Heart right ventricle (tissue), 16 donors: Measurements from ENCODE around the gene TRA2A. TPM values are rescaled to one million over a fixed set of nuclear protein-coding genes. Genes with fewer than 3 reads are reported as not detected.
A peak's percentile ranks its signal among the peaks of the same experiment; 100 is the strongest.

Experiments used
- ATAC-seq, 8 donors: fragments of 200-7000 bp; cut with Tn5 transposase; one replicate each; pipeline ENCODE4 v1.9.1; 2020; ENCODE audit warnings: mild to moderate bottlenecking in 8 of 8, moderate library complexity in 8 of 8, moderate number of reproducible peaks in 1 of 8
- DNase-seq, 2 donors: peaks; one replicate each; pipeline ENCODE4 v3.0.0-alpha.2; 2020
- H3K27ac ChIP-seq, 10 donors: fragments of 200-600 bp; sonication (generic) in 2 of 10; one replicate each; pipeline versions ENCODE4 v1.5.0 to v1.8.0; 2020 to 2022; ENCODE audit warnings: mild to moderate bottlenecking in 3 of 10
- H3K27me3 ChIP-seq, 7 donors: fragments of 200-600 bp; one replicate each; pipeline ENCODE4 v1.8.0; 2021 to 2022; ENCODE audit warnings: mild to moderate bottlenecking in 2 of 7
- H3K36me3 ChIP-seq, 9 donors: fragments of 200-600 bp; sonication (generic) in 1 of 9; one replicate each; pipeline versions ENCODE4 v1.5.0 to v1.8.0; 2020 to 2022; ENCODE audit warnings: mild to moderate bottlenecking in 2 of 9
- H3K4me1 ChIP-seq, 9 donors: fragments of 200-600 bp; sonication (generic) in 1 of 9; one replicate each; pipeline versions ENCODE4 v1.5.0 to v1.8.0; 2020 to 2022; ENCODE audit warnings: mild to moderate bottlenecking in 4 of 9
- H3K4me3 ChIP-seq, 10 donors: fragments of 200-600 bp; sonication (generic) in 2 of 10; one replicate each; pipeline versions ENCODE4 v1.5.0 to v1.8.0; 2020 to 2022; ENCODE audit warnings: mild to moderate bottlenecking in 7 of 10, moderate library complexity in 2 of 10
- H3K9me3 ChIP-seq, 11 donors: fragments of 200-600 bp in 10 of 11; sonication (generic) in 2 of 11; one replicate each; pipeline versions ENCODE4 v1.5.0 to v1.8.0; 2013 to 2022; ENCODE audit warnings: mild to moderate bottlenecking in 2 of 11, control low read depth in 1 of 11, moderate library complexity in 1 of 11
- CTCF ChIP-seq, 9 donors: fragments of 200-600 bp; sonication (generic) in 2 of 9; IDR thresholded peaks; one replicate each; pipeline versions ENCODE4 v1.5.0 to v1.8.0; 2021 to 2022; ENCODE audit warnings: antibody characterized with exemption in 9 of 9, mild to moderate bottlenecking in 5 of 9, moderate library complexity in 1 of 9
- WGBS, 2 donors: extraction: QIAGEN DNeasy Blood & Tissue Kit; methylation state at CpG; one replicate each; pipeline ENCODE4 v1.1.7; 2013; ENCODE audit warnings: inconsistent platforms in 1 of 2; 5-methylcytosine and 5-hydroxymethylcytosine counted together
- intact Hi-C, 10 donors: fragments of 100-400 bp; cut with DNase I; formaldehyde crosslinking; loops; one replicate each; pipeline versions ENCODE4 v1.11.1 to v1.14.2; 2022
- polyA plus RNA-seq, 2 donors: library from polyadenylated mRNA; stranded (reverse); fragments of 200-250 nt; gene quantifications; one replicate each; pipeline ENCODE4 v1.2.3, GENCODE V29; 2013
- total RNA-seq, 10 donors: library from RNA; stranded (reverse); fragmentation: NEBNext Ultra II Directional in 3 of 10; extraction: Animal tissue kit (Norgen Biotek cat#: 25700) in 3 of 10; gene quantifications; one replicate each; pipeline versions ENCODE4 v1.2.1 to v1.2.4, GENCODE V29; 2021 to 2023
- donor health status: Arrhythmogenic right ventricular cardiomyopathy.
- donor health status: ischemic (EF 13 %, LVEDD 7.1; RV severe dilation, severe dysfunction).
- donor health status: healthy with polysubstance abuse.
- donor health status: DM: no; HTN: yes; CAD: no.
- donor health status: DM: no; HTN: no; CAD: no.
- donor health status: ischemic (EF 25% LVEDD 6.9; RV normal size, moderate dysfunction).
- donor health status: ischemic (EF 25% LVEDD 5.7; RV mildly dilated, moderate dysfunction).
- donor health status: healthy.
- donor health status: DM: yes; HTN: yes; CAD: no.
- donor health status: Ischemic cardiomyopathy.
- donor health status: ischemic (EF 35%, LVEDD 5.7; RV mildly dilated, moderate dysfunction).
- donor health status: nonischemic (EF 11% LVEDD 7.7; RV severe dilation, severe dysfunction).
- donor health status: DM: yes; HTN: yes; CAD: no.
- donor health status: PGD.
- donor health status: ischemic (EF 29% LVEDD 5.4; RV normal size, mild dysfunction).
- donor health status: nonischemic (EF 23%, LVEDD 6.1; RV moderate dilation, normal function).

The TRA2A gene
- total and polyA plus RNA-seq, 12 donors = 24.6 to 86.8 (median 31.2) TPM

- Histone ChIP-seq H3K27me3 (peaks cover 35 to 100% (median 99%) of the 10 kb centered on the region in 7 donors), H3K4me1 (peaks cover 0 to 23% (median 12%) of the 10 kb centered on the region in 9 donors), H3K9me3 (no peaks in the 10 kb centered on the region), H3K36me3 (no peaks in the 10 kb centered on the region), H3K27ac (no peak overlapping the region), H3K4me3 (no peak overlapping the region)
- TF ChIP-seq CTCF (IDR thresholded peaks at IDR 0.05) = no peak
- DNase-seq (no peak), ATAC-seq (no peak)
- intact Hi-C loops = no loop called here
These were observed 55.3 kb downstream of the TRA2A start for GRCh38 chr7:23476286-23477156.

GRCh38 chr7:23475576-23475839 is 56.3 kb downstream of the TRA2A start:
- ATAC-seq = no peak
- intact Hi-C loops = no loop called here
- no peaks in the 10 kb centered on the region for H3K36me3 ChIP-seq

GRCh38 chr7:23474829-23475575 is 56.8 kb downstream of the TRA2A start:
- H3K9me3 ChIP-seq = no peaks in the 10 kb centered on the region
- no peak overlapping the region for H3K27ac ChIP-seq
- 5 to 6% methylated on average over 15 of the region's 15 CpGs for WGBS, 2 donors
- TF ChIP-seq CTCF (IDR thresholded peaks at IDR 0.05) = no peak
- H3K36me3 ChIP-seq = no peaks in the 10 kb centered on the region
- intact Hi-C loops = no loop called here
- DNase-seq (no peak), ATAC-seq (no peak)
- peaks cover 0 to 38% (median 27%) of the 10 kb centered on the region in 9 donors for H3K4me1 ChIP-seq
- peak overlapping the region in 3 of 10 donors; percentile 10 to 48 (median 27) for H3K4me3 ChIP-seq
- peaks cover 48 to 100% (median 100%) of the 10 kb centered on the region in 7 donors for H3K27me3 ChIP-seq

More at GRCh38 chr7:23475576-23475839, 56.3 kb downstream of the TRA2A start:
- Histone ChIP-seq H3K4me1 (peaks cover 0 to 33% (median 21%) of the 10 kb centered on the region in 9 donors), H3K4me3 (no peak overlapping the region), H3K27ac (no peak overlapping the region), H3K27me3 (peaks cover 44 to 100% (median 100%) of the 10 kb centered on the region in 7 donors), H3K9me3 (no peaks in the 10 kb centered on the region)
- DNase-seq = no peak
- no peak for TF ChIP-seq CTCF (IDR thresholded peaks at IDR 0.05)

GRCh38 chr7:23474094-23474828 is 57.5 kb downstream of the TRA2A start:
- Histone ChIP-seq H3K4me1 (peaks cover 5 to 44% (median 31%) of the 10 kb centered on the region in 9 donors), H3K9me3 (no peaks in the 10 kb centered on the region), H3K36me3 (no peaks in the 10 kb centered on the region), H3K4me3 (peak overlapping the region in 8 of 10 donors; percentile 10 to 48 (median 26)), H3K27ac (no peak overlapping the region), H3K27me3 (peaks cover 54 to 100% (median 100%) of the 10 kb centered on the region in 7 donors)
- intact Hi-C loops = no loop called here
- no peak for TF ChIP-seq CTCF (IDR thresholded peaks at IDR 0.05)
- WGBS, 2 donors = 0 to 2% methylated on average over 66 of the region's 66 CpGs
- peak in 1 of 2 donors; percentile 67 for DNase-seq
- ATAC-seq = peak in 7 of 8 donors; percentile 64 to 83 (median 74)
